ENCODE data around the gene RAP1GAP2. TPM values are rescaled to one million over a fixed set of nuclear protein-coding genes. Genes with fewer than 3 reads are reported as not detected.

RAP1GAP2 gene
- total RNA-seq, result 10 to 100 TPM in 2 of 4 donors, 1 to 10 TPM in 2; 4.9 to 12.4 (median 10.0) TPM

- Histone ChIP-seq H3K4me1 (peaks cover 0 to 24% (median 0%) of the 10 kb centered on the region in 3 donors), H3K36me3 (no peaks in the 10 kb centered on the region), H3K9me3 (no peaks in the 10 kb centered on the region), H3K27me3 (peaks cover 0 to 80% (median 0%) of the 10 kb centered on the region in 4 donors), H3K4me3 (peak within 1 kb of the TSS in 3 of 4 donors; percentile 10 to 52 (median 28)), H3K27ac (no peak within 1 kb of the TSS)
- DNase-seq, result peak; percentile 46
- TF ChIP-seq, protein P1, sequence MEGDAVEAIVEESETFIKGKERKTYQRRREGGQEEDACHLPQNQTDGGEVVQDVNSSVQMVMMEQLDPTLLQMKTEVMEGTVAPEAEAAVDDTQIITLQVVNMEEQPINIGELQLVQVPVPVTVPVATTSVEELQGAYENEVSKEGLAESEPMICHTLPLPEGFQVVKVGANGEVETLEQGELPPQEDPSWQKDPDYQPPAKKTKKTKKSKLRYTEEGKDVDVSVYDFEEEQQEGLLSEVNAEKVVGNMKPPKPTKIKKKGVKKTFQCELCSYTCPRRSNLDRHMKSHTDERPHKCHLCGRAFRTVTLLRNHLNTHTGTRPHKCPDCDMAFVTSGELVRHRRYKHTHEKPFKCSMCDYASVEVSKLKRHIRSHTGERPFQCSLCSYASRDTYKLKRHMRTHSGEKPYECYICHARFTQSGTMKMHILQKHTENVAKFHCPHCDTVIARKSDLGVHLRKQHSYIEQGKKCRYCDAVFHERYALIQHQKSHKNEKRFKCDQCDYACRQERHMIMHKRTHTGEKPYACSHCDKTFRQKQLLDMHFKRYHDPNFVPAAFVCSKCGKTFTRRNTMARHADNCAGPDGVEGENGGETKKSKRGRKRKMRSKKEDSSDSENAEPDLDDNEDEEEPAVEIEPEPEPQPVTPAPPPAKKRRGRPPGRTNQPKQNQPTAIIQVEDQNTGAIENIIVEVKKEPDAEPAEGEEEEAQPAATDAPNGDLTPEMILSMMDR (IDR thresholded peaks at IDR 0.05), result no peak
- TF ChIP-seq POLR2A (IDR thresholded peaks at IDR 0.05), result no peak
- WGBS, 2 donors, result 47 to 50% methylated on average over 9 to 15 of the region's 39 CpGs
- intact Hi-C loops (cut with DNase I), result no loop called here
Measured at GRCh38 chr17:2796164-2797125, at the start of gene RAP1GAP2. TSS of gene RAP1GAP2 (plus strand) at chr17:2796438. CDS start at chr17:2796528, 90 bp downstream.

DNA sequence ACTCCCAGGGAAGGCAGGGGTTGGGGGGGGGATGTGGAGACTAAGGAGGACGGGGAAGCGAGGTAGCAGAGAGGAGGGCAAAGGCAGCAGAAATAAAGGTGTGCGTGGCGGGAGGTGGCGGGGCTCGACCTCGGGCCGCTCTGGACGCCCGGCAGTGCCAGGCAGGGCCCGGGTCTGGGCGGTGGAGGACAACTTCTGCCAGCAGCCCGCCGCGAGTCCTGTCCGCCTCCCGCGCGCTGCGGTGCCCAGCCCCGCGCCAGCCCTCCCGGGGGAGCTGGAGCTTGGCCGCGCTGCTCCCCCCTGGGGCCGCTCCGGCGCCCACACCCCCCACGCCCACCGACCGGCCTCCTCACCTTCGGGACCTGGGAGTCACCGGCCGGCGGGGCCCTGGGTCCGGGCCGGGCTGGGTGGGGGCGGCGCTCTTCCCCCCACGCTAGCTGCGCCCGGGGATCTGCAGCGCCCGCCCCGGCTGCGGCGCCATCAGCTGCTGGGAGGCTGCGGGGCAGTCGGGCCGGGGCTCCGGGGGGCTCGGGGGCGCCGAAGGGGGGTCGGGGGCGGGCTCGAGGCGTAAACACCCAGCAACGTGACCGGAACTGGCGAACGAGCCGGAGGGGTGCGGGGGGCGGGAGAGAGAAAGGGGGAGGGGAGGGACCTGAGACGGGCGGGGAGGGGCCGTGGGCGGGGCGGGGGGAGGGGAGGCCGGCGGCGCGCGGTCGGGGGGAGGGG lies 47.0 kb upstream of the RAP1GAP2 start, which contains the start of gene CCDC92B:
TSS of gene CCDC92B (minus strand) at position 595 of the 726 bp plus-strand sequence. CDS start 14,507 bp downstream, outside the sequence.
- TF ChIP-seq POLR2A (IDR thresholded peaks at IDR 0.05), result no peak
- TF ChIP-seq, protein P1 (IDR thresholded peaks at IDR 0.05), result no peak
- H3K4me3 ChIP-seq, result peak within 1 kb of the TSS in 2 of 4 donors; percentile 16 to 45
- DNase-seq, result no peak
- no peaks in the 10 kb centered on the region for H3K36me3 ChIP-seq
- peaks cover 0 to 13% (median 6%) of the 10 kb centered on the region in 3 donors for H3K4me1 ChIP-seq
- 13% methylated on average over 3 of the region's 76 CpGs; no CpG with 5 or more reads in 1 of the 2 donors for WGBS, 2 donors
- peaks cover 0 to 100% (median 2%) of the 10 kb centered on the region in 4 donors for H3K27me3 ChIP-seq
- intact Hi-C loops (cut with DNase I), result no loop called here
- H3K9me3 ChIP-seq, result no peaks in the 10 kb centered on the region
- H3K27ac ChIP-seq, result no peak within 1 kb of the TSS

DNA sequence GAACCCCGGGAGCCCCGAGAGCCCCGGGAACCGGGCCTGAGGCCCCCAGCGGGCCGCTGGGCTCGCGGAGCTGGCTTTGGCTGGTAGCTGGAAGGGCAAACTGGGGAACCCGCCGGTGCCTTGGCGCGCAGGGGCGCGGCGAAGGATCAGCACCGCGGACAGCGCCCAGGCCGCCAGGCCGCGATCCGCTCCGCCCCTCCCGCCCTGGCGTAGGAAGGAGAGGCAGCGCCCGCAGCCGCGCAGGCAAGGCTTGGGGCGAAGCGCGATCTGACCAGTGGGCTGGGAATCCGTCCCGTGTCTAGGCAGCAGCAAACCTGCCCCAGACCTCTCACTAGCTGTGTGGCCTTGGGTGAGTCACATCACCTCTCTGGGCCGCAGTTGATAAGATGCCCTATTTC lies 46.5 kb upstream of the RAP1GAP2 start:
- Histone ChIP-seq H3K27me3 (peaks cover 0 to 100% (median 2%) of the 10 kb centered on the region in 4 donors), H3K36me3 (no peaks in the 10 kb centered on the region), H3K4me1 (peaks cover 0 to 13% (median 6%) of the 10 kb centered on the region in 3 donors), H3K27ac (no peak overlapping the region), H3K9me3 (no peaks in the 10 kb centered on the region), H3K4me3 (peak overlapping the region in 2 of 4 donors; percentile 16 to 45)
- intact Hi-C loops (cut with DNase I), result no loop called here
- TF ChIP-seq POLR2A (IDR thresholded peaks at IDR 0.05), result no peak
- TF ChIP-seq, protein P1 (IDR thresholded peaks at IDR 0.05), result peak in 1 of 6 experiments; percentile 4
- WGBS, 2 donors, result 0 to 4% methylated on average over 5 to 10 of the region's 35 CpGs
- no peak for DNase-seq

DNA sequence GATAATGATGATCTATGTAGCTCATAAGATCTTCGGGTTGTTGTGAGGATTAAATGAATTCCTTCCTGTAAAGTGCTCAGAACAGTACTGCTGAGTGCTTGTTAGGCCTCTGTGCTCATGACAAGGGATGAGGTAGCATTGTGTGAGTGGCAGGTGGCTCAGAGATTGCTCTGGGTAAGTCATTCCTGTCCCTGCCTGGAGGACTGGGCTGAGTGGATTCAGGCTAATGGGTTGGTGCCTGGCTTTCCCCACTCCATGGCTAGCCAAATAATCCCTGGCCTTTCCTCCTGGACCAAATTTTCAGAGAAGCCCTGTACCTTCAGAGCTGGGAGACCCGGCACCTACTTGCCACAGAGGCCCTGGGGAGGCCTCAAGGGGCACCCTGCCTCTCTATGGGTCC lies 45.5 kb upstream of the RAP1GAP2 start:
- Histone ChIP-seq H3K36me3 (no peaks in the 10 kb centered on the region), H3K9me3 (no peaks in the 10 kb centered on the region), H3K27ac (no peak overlapping the region), H3K4me1 (peaks cover 0 to 21% (median 13%) of the 10 kb centered on the region in 3 donors), H3K4me3 (no peak overlapping the region), H3K27me3 (peaks cover 0 to 100% (median 3%) of the 10 kb centered on the region in 4 donors)
- DNase-seq, result no peak
- intact Hi-C loops (cut with DNase I), result no loop called here
- TF ChIP-seq POLR2A (IDR thresholded peaks at IDR 0.05), result no peak
- 41 to 100% methylated on average over 2 of the region's 2 CpGs for WGBS, 2 donors

DNA sequence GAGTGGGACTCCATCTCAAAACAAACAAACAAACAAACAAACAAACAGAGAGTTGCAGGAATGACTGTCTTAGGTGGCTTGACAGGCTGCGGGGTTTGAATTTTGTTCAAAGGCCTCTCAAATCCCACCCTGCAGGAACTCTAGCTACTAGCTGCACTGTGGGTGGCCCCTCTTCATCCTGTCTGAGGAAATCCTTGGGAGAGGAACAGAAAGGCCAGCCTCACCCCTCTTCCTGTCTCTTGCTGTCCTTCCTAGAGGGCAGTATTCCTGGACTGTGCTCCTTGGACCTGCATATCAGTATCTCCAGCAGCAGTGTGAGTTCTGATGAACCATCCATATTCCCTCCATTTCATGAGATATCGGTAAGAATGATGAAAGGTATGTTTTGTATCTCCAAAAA lies 44.7 kb upstream of the RAP1GAP2 start:
- no peaks in the 10 kb centered on the region for H3K36me3 ChIP-seq
- H3K9me3 ChIP-seq, result no peaks in the 10 kb centered on the region
- peaks cover 5 to 100% (median 8%) of the 10 kb centered on the region in 4 donors for H3K27me3 ChIP-seq
- 77 to 87% methylated on average over 2 of the region's 2 CpGs for WGBS, 2 donors
- peaks cover 4 to 28% (median 17%) of the 10 kb centered on the region in 3 donors for H3K4me1 ChIP-seq
- no peak for TF ChIP-seq POLR2A (IDR thresholded peaks at IDR 0.05)
- TF ChIP-seq, protein P1 (IDR thresholded peaks at IDR 0.05), result no peak
- H3K27ac ChIP-seq, result no peak overlapping the region
- intact Hi-C loops (cut with DNase I), result no loop called here
- DNase-seq, result no peak
- H3K4me3 ChIP-seq, result no peak overlapping the region
